ENCODE results near the gene NAT9.

Gene NAT9

DNA sequence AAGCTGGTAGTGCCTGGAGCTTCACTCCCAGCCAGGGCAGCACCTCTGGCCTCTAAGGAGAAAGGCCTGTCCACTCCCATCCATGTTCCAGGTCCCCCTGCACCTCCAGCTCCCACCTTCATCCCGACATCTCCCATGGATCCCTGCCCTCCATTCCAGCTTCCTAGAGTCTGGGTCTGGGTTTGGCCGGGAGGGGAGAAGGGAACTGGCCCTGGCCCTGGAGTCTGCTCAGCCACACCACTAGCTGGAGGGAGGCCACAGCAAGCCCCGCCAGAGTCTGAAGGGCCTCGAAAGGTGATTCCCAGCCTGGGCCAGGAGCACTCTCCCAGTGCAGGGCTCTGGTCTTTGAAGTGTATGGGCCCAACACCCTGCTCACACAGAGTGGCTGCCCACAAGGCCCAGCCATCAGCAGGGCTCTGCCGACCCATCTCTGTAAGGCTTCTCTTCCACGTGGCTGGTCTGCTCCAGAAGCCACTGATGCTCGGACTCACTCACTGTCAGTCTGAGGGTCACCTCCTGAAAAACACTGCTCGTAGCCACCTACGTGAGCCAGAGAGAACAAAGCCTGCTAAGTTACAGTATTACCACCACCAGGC lies 4.7 kb downstream of the NAT9 start:
- no peaks in the 10 kb centered on the region for H3K9me3 ChIP-seq (ENCODE audit: control insufficient read depth, low read length)
- no peak overlapping the region for H3K27ac ChIP-seq (ENCODE audit: insufficient read depth, low read length, poor library complexity, severe bottlenecking)
- no peak overlapping the region for H3K4me3 ChIP-seq (ENCODE audit: insufficient read depth, low read depth, low read length, poor library complexity, severe bottlenecking)
- H3K27me3 ChIP-seq (replicated peaks; ENCODE audit: control insufficient read depth, insufficient read depth, low read length, poor library complexity, severe bottlenecking) = no peaks in the 10 kb centered on the region
- no peak for DNase-seq
- H3K4me1 ChIP-seq (ENCODE audit: control insufficient read depth, insufficient read depth, low read length, poor library complexity, severe bottlenecking) = peaks cover 14% of the 10 kb centered on the region
- peaks cover 64% of the 10 kb centered on the region for H3K36me3 ChIP-seq (ENCODE audit: control insufficient read depth, insufficient read depth, low read length)

DNA sequence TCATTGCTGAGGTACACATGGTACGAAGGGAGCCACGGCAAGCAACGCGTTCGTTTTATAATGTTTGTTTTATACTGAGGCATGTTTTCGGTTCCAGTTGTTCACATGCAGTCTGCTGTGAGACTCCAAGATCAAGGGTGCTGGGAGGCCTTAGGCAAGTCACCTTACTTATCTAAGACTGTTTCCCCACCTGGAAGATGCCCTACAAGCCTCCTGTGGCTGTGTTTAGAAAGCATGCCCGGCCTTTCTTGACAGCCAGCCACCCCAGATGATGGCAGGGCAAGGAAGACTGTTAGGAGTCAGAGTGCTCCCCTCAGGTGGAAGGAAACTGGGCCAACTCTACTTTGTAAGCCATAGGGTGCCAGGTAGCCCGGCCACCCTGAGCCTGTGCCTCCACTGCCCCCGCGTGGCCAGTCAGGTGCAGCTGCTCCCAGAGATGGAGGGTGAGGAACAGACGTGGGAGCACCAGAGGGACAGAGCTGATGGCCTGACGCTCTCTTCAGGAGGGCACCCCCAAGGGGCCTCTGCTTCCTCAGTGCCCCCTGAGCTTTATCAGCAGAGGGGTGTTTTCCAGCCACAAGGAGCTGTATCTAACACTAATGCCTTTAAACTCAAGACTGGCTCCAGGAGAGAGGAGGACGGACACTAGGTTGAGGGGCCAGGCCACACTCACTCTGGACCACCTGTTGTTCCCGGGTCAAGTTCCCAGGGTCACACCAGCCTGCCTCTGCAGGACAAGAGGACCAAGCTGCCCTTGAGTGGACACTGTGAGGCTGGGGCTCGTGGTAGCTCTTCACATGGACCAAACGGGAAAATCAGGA lies 5.4 kb downstream of the NAT9 start:
- Histone ChIP-seq H3K9me3 (ENCODE audit: control insufficient read depth, low read length) (no peaks in the 10 kb centered on the region), H3K4me1 (ENCODE audit: control insufficient read depth, insufficient read depth, low read length, poor library complexity, severe bottlenecking) (peaks cover 12% of the 10 kb centered on the region), H3K27me3 (replicated peaks; ENCODE audit: control insufficient read depth, insufficient read depth, low read length, poor library complexity, severe bottlenecking) (no peaks in the 10 kb centered on the region), H3K36me3 (ENCODE audit: control insufficient read depth, insufficient read depth, low read length) (peaks cover 71% of the 10 kb centered on the region), H3K27ac (ENCODE audit: insufficient read depth, low read length, poor library complexity, severe bottlenecking) (peak overlapping the region; percentile 23), H3K4me3 (ENCODE audit: insufficient read depth, low read depth, low read length, poor library complexity, severe bottlenecking) (no peak overlapping the region)
- DNase-seq = peak; percentile 62 to 65 (median 63)

DNA sequence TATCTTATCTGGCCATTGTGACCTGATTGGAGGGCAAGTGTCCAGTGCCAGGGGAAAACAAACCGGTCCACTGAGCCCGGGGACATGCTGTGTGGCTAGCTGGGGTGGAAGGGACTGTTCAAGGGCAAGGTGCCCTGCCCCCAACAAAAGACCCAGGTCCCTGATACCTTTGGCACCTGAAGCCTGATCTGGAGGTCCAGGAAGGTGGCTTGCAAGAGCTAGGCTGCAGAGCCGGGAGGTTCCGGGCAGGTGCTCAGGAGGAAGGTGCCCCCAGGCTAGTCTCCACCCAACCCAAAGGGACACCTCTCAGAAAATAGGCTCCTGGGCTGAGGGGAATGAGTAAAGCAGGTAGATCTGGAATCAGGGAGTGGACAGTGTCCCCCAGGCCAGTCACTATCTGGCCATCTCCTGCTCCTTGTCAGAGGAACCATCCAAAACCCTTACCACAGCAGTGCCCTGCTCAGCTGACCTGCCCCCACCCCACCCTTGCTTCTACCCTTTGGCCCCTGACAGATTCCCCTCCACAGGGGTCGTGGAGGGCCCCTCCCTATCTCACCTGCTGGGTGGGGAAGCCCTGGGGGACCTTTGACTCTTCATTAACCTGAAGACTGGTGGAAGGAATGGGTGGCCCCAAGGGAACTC lies 6.2 kb downstream of the NAT9 start:
- H3K4me3 ChIP-seq (ENCODE audit: insufficient read depth, low read depth, low read length, poor library complexity, severe bottlenecking) = no peak overlapping the region
- H3K27ac ChIP-seq (ENCODE audit: insufficient read depth, low read length, poor library complexity, severe bottlenecking) = peak overlapping the region; percentile 23
- no peak for DNase-seq
- H3K27me3 ChIP-seq (replicated peaks; ENCODE audit: control insufficient read depth, insufficient read depth, low read length, poor library complexity, severe bottlenecking) = no peaks in the 10 kb centered on the region
- no peaks in the 10 kb centered on the region for H3K9me3 ChIP-seq (ENCODE audit: control insufficient read depth, low read length)
- peaks cover 7% of the 10 kb centered on the region for H3K4me1 ChIP-seq (ENCODE audit: control insufficient read depth, insufficient read depth, low read length, poor library complexity, severe bottlenecking)
- H3K36me3 ChIP-seq (ENCODE audit: control insufficient read depth, insufficient read depth, low read length) = peaks cover 73% of the 10 kb centered on the region

DNA sequence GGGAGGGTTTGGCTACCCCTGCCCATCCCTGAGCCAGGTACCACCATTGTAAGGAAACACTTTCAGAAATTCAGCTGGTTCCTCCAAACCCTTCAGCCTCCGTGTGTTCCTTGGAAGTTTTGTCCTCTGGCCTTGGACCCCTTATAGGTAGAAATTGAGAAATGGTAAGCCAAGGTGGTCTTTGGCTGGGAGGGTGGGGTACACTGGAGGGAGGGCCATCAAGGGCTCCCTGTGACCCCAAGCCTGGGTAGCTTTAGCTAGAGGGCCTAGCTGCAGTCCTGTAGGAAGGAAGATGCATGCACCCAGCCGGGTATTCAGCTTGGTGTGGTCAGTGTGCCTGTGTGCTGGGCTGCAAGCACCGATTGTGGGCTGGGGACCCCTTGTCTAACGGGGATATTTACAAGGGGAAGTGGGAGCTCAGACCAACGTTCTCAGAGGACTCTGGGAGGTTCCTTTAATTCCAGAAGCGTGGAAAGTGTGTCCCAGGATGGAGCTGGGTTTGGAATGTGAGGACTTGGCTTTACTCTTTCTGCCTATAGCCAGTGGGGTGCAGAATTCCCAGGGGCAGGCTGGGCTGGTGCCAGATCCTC lies 6.8 kb downstream of the NAT9 start:
- no peak for DNase-seq
- Histone ChIP-seq H3K4me1 (ENCODE audit: control insufficient read depth, insufficient read depth, low read length, poor library complexity, severe bottlenecking) (peaks cover 7% of the 10 kb centered on the region), H3K4me3 (ENCODE audit: insufficient read depth, low read depth, low read length, poor library complexity, severe bottlenecking) (no peak overlapping the region), H3K9me3 (ENCODE audit: control insufficient read depth, low read length) (no peaks in the 10 kb centered on the region), H3K36me3 (ENCODE audit: control insufficient read depth, insufficient read depth, low read length) (peaks cover 76% of the 10 kb centered on the region), H3K27ac (ENCODE audit: insufficient read depth, low read length, poor library complexity, severe bottlenecking) (no peak overlapping the region), H3K27me3 (replicated peaks; ENCODE audit: control insufficient read depth, insufficient read depth, low read length, poor library complexity, severe bottlenecking) (no peaks in the 10 kb centered on the region)

DNA sequence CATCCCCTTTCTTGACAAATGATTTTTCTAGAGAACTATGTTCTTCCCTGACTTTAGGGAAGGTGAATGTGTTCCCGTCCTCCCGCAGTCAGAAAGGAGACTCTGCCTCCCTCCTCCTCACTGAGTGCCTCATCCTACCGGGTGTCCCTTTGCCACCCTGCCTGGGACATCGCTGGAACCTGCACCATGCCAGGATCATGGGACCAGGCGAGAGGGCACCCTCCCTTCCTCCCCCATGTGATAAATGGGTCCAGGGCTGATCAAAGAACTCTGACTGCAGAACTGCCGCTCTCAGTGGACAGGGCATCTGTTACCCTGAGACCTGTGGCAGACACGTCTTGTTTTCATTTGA lies 7.4 kb downstream of the NAT9 start:
- Histone ChIP-seq H3K27me3 (replicated peaks; ENCODE audit: control insufficient read depth, insufficient read depth, low read length, poor library complexity, severe bottlenecking) (no peaks in the 10 kb centered on the region), H3K4me3 (ENCODE audit: insufficient read depth, low read depth, low read length, poor library complexity, severe bottlenecking) (no peak overlapping the region), H3K4me1 (ENCODE audit: control insufficient read depth, insufficient read depth, low read length, poor library complexity, severe bottlenecking) (peaks cover 7% of the 10 kb centered on the region), H3K27ac (ENCODE audit: insufficient read depth, low read length, poor library complexity, severe bottlenecking) (no peak overlapping the region), H3K36me3 (ENCODE audit: control insufficient read depth, insufficient read depth, low read length) (peaks cover 82% of the 10 kb centered on the region), H3K9me3 (ENCODE audit: control insufficient read depth, low read length) (no peaks in the 10 kb centered on the region)
- no peak for DNase-seq

DNA sequence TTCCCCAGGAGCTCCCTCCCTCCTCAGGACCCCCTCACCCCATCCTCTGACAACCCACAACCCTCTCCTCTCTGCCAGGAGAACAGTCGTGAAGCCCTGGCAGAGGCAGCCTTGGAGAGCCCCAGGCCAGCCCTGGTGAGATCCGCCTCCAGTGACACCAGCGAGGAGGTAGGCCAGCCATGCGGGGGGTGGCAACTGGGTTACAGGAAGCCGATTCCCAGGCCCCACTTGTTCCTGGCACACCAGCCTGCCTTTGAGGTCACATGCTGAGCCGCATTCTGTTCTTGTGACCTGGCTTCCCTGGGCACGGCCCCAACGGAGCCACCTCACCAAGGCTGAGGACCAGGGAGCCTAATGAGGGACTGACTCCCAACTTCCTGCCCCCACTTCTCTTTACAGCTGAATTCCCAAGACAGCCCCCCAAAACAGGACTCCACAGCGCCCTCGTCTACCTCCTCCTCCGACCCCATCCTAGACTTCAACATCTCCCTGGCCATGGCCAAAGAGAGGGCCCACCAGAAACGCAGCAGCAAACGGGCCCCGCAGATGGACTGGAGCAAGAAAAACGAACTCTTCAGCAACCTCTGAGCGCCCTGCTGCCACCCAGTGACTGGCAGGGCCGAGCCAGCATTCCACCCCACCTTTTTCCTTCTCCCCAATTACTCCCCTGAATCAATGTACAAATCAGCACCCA lies 7.9 kb downstream of the NAT9 start:
- Histone ChIP-seq H3K27ac (ENCODE audit: insufficient read depth, low read length, poor library complexity, severe bottlenecking) (peak overlapping the region; percentile 36), H3K4me3 (ENCODE audit: insufficient read depth, low read depth, low read length, poor library complexity, severe bottlenecking) (no peak overlapping the region), H3K4me1 (ENCODE audit: control insufficient read depth, insufficient read depth, low read length, poor library complexity, severe bottlenecking) (peaks cover 7% of the 10 kb centered on the region), H3K9me3 (ENCODE audit: control insufficient read depth, low read length) (no peaks in the 10 kb centered on the region), H3K36me3 (ENCODE audit: control insufficient read depth, insufficient read depth, low read length) (peaks cover 87% of the 10 kb centered on the region), H3K27me3 (replicated peaks; ENCODE audit: control insufficient read depth, insufficient read depth, low read length, poor library complexity, severe bottlenecking) (no peaks in the 10 kb centered on the region)
- DNase-seq = no peak

DNA sequence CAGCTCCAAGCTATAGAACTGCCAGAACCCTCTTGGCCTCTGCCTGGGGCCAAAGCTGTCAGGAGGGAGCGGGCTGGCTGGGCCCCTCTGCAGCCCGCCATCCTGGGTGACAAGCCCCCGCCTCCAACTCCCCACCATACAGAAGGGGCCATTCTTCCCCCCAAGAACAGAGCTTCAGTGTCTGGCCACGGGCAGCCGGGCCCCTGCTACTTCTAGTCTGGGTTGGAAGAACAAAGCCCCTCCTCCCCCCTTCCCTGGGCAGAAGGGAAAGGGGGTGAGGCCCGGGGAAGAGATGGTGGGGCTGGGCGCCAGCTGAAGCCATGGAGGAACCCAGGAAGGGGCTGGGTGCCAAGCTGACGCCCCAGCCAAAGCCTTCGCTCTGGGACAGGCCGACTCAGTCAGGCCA lies 9.0 kb downstream of the NAT9 start:
- no peak for DNase-seq
- Histone ChIP-seq H3K4me1 (ENCODE audit: control insufficient read depth, insufficient read depth, low read length, poor library complexity, severe bottlenecking) (peaks cover 7% of the 10 kb centered on the region), H3K36me3 (ENCODE audit: control insufficient read depth, insufficient read depth, low read length) (peaks cover 83% of the 10 kb centered on the region), H3K27me3 (replicated peaks; ENCODE audit: control insufficient read depth, insufficient read depth, low read length, poor library complexity, severe bottlenecking) (no peaks in the 10 kb centered on the region), H3K9me3 (ENCODE audit: control insufficient read depth, low read length) (no peaks in the 10 kb centered on the region), H3K27ac (ENCODE audit: insufficient read depth, low read length, poor library complexity, severe bottlenecking) (peak overlapping the region; percentile 27), H3K4me3 (ENCODE audit: insufficient read depth, low read depth, low read length, poor library complexity, severe bottlenecking) (no peak overlapping the region)

DNA sequence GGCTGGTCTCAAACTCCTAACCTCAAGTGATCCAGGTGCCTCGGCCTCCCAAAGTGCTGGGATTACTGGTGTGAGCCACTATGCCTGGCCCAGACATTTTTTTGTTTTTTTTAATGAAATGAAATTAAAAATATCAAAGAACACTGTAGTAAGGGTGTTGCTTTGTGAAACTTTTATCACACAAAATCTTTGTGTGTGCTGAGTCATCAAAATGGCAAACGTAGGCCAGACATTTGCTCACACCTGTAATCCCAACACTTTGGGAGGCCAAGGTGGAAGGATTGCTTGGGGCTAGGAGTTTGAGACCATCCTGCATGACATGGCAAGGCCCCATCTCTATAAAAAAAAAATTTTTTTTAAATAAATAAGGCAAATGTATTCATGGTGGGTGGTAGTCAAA lies 9.7 kb downstream of the NAT9 start:
- no peak for DNase-seq
- Histone ChIP-seq H3K4me1 (ENCODE audit: control insufficient read depth, insufficient read depth, low read length, poor library complexity, severe bottlenecking) (peaks cover 7% of the 10 kb centered on the region), H3K9me3 (ENCODE audit: control insufficient read depth, low read length) (no peaks in the 10 kb centered on the region), H3K4me3 (ENCODE audit: insufficient read depth, low read depth, low read length, poor library complexity, severe bottlenecking) (no peak overlapping the region), H3K27ac (ENCODE audit: insufficient read depth, low read length, poor library complexity, severe bottlenecking) (peak overlapping the region; percentile 27), H3K36me3 (ENCODE audit: control insufficient read depth, insufficient read depth, low read length) (peaks cover 76% of the 10 kb centered on the region), H3K27me3 (replicated peaks; ENCODE audit: control insufficient read depth, insufficient read depth, low read length, poor library complexity, severe bottlenecking) (no peaks in the 10 kb centered on the region)

DNA sequence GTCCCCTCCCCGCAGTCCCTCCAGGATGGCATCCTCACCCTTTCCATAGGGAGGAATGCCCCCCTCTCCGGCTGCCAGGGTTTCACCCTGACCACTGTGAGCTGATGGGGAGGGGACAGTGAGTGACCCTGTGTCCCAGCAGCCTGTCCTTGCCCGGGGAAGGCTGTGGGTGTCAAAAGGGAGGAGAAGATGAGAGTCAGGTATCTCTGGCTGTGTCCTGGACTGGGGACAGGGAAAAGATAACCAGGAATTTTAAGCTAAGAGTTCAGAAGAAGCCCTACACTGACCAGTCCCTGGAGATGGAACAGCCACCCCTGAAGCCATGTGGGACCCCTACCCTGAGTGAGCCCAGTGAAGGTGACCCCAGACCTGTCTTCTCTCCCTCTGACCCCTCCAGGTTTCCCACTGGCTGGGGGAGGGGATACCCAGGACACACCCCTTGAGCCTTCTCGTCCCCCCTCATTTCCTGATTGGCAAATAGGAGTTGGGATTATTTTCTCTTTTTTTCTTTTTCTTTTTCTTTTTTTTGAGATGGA lies 11.3 kb downstream of the NAT9 start:
- Histone ChIP-seq H3K4me1 (ENCODE audit: control insufficient read depth, insufficient read depth, low read length, poor library complexity, severe bottlenecking) (peaks cover 14% of the 10 kb centered on the region), H3K27me3 (replicated peaks; ENCODE audit: control insufficient read depth, insufficient read depth, low read length, poor library complexity, severe bottlenecking) (no peaks in the 10 kb centered on the region), H3K9me3 (ENCODE audit: control insufficient read depth, low read length) (no peaks in the 10 kb centered on the region), H3K4me3 (ENCODE audit: insufficient read depth, low read depth, low read length, poor library complexity, severe bottlenecking) (no peak overlapping the region), H3K36me3 (ENCODE audit: control insufficient read depth, insufficient read depth, low read length) (peaks cover 68% of the 10 kb centered on the region), H3K27ac (ENCODE audit: insufficient read depth, low read length, poor library complexity, severe bottlenecking) (no peak overlapping the region)
- no peak for DNase-seq
